HS-5 (cell line): ENCODE measurements around the gene SLC24A3.

Experiments
- DNase-seq: peaks from one replicate; pipeline ENCODE4 v3.0.0-alpha.2; 2012; ENCODE audit warnings: low read depth

SLC24A3 gene

DNA sequence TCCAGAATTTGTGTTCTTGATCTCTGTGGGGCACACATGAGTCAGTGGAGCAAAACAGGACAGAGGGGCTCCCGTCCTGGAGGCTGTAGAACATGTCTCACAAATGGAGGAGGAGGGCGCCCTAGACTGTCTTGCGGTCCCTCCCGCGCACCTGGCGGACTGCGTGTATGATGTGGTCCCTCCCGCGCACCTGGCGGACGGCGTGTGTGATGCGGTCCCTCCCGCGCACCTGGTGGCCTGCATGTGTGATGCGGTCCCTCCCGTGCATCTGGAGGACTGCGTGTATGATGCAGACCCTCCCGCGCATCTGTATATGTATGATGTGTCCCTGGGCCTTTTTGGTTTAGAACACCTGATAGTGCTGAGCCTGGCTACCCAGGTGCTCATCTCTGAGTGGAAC is 386.8 kb downstream of the SLC24A3 start:
- no peak for DNase-seq

DNA sequence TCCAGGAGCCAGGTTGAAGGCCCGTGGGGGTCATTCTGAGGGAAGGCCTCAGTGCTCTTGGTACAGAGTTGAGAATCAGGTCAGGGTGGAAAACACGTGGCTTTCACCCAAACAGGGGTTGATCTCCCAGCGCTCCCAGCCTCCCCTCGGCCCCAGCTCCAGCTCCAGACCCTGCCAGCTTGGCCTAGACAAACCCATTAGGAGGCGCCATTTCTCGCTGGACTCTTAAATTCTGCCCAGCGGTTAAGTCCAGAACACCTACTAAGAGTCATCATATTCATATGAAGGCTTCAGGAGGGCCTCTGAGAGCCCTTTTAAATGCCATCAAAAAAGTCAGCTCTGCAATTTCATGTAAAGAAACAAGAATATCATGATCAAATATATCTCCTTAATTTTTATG is 387.6 kb downstream of the SLC24A3 start:
- DNase-seq, result no peak

GRCh38 chr20:19601126-19601810 is 388.8 kb downstream of the SLC24A3 start:
- DNase-seq, result no peak

DNA sequence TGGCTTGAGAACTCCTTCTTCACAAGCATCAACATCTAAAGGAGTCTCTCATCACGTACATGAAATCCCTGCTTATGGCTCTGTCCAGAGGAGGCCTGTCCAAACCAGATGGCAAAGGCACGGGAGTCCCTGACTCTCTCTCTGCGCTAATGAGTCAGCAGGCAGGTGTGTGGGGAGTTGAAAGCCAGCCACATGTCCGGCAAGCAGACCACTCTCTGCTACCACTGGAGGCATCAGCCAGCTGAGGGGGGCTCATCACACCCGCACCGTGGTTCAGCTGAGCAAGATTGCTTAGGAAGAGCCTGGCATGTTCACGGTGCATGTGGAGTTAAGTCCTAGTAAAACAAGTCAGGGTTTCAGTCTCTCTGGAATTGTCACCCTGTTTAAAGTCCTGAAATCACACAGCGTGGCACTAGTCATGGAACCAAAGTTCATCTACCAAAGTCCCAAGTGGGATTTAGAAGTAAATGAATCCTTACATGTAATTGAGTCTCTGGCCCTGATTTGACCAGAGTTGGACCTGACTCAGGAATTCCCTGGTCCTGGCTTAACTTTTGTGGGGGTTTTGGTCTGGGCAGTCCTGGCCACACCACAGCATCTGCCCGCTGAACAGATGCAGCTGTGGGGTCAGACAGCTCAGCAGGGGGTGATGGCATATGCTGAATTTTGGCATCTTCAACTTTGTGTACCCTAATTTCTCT is 390.4 kb downstream of the SLC24A3 start:
- no peak for DNase-seq

GRCh38 chr20:19603376-19603750 is 390.9 kb downstream of the SLC24A3 start:
- no peak for DNase-seq

- DNase-seq, result no peak
Measured at GRCh38 chr20:19605786-19606485, 393.5 kb downstream of the SLC24A3 start.

GRCh38 chr20:19609642-19610223 is 397.3 kb downstream of the SLC24A3 start:
- DNase-seq, result no peak

DNA sequence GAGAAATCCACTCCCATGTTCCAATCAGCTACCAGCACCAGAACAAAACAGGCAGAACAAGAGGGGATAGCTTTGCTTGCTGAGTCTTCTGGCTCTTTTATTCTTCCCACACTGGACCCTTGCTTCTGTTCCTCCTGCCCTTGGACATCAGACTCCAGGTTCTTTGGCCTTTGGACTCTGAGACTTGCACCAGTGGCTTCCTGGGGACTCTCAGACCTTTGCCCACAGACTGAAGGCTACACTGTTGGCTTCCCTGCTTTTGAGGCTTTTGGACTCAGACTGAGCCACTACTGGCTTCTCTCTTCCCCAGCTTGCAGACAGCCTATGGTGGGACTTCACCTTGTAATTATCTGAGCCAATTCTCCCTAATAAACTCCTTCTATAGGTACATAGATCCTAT is 403.2 kb downstream of the SLC24A3 start:
- DNase-seq, result no peak

GRCh38 chr20:19616081-19616480 is 403.6 kb downstream of the SLC24A3 start:
- DNase-seq, result no peak

- DNase-seq, result no peak
Measured at GRCh38 chr20:19616620-19617019, 404.2 kb downstream of the SLC24A3 start.

- no peak for DNase-seq
Measured at GRCh38 chr20:19617256-19617655, 404.8 kb downstream of the SLC24A3 start.

- DNase-seq, result no peak
Measured at GRCh38 chr20:19618711-19619110, 406.3 kb downstream of the SLC24A3 start.

DNA sequence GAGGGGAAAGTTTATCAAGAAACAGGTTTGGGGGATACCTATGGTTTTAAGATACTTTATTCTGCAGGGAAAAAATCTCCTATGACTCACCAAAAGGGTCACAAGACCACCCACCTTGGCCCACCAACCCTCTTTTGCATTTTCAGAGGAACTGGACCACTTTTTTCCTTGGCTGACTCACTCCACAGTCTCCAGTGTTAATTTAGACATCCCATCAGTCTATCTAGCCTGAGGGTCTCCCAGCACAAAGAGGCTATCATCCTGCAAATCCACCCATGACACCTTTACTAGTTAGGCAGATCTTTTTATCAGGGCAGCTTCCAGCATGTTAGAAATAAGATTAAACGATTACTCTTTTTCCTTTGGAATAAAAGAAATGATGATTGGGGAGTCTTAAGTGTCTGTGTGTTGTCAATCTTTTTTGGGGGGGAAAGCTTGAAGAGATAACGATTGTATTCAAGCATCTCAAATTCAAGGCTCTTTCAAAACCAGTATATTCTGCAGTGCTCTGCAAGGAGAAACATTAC is 407.5 kb downstream of the SLC24A3 start:
- no peak for DNase-seq

- DNase-seq, result no peak
Measured at GRCh38 chr20:19620446-19620845, 408.0 kb downstream of the SLC24A3 start.

DNA sequence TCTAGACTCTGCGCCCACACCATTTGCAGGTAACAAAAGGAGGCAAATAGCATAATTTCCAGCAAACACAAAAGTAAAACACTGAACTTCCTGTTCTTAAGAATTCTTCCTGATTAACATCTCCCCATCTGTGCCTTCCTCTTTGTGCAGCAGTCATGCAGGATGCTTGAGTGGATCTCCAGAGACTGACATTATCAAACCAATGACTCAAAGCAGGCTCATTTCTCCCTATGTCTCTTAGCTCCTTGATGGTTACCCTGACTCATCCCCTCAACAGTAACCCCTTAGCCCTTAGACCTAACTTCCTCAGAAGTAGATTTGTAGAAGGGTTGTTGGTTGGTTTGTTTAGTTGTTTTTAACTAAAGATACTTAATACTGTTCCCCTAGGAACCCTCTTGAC is 408.6 kb downstream of the SLC24A3 start:
- DNase-seq, result peak; percentile 69

GRCh38 chr20:19624221-19624965 is 412.0 kb downstream of the SLC24A3 start:
- DNase-seq, result no peak

GRCh38 chr20:19625426-19625825 is 413.0 kb downstream of the SLC24A3 start:
- DNase-seq, result no peak

GRCh38 chr20:19626896-19627295 is 414.5 kb downstream of the SLC24A3 start:
- no peak for DNase-seq

- DNase-seq, result peak; percentile 13
Measured at GRCh38 chr20:19628570-19629134, 416.2 kb downstream of the SLC24A3 start.

DNA sequence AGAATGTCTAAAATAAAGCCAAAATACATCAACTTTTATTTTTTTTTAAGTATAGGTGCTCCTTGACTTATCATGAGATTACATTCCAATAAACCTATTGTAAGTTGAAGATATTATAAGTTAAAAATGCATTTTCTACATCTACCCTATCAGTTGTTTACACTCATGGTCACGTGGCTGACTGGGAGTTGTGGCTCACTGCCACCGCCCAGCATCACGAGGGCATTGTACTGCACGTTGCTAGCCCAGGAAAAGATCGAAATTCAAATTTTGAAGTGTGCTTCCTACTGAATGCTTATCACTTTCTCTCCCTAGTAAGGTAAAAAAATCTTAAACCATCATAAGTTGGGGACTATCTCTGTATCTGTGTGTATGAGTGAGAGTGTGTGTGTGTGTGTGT is 419.0 kb downstream of the SLC24A3 start:
- DNase-seq, result no peak

- no peak for DNase-seq
Measured at GRCh38 chr20:19633985-19634384, 421.5 kb downstream of the SLC24A3 start.
